HFFc6 (cell line): ENCODE results near the gene MYO1H. TPM values are rescaled to one million over a fixed set of nuclear protein-coding genes. Genes with fewer than 3 reads are reported as not detected.
"Not testable (repeated sequence)": the region's sequence is repeated elsewhere in the genome, so short reads cannot be mapped to it uniquely, and the experiment has no call there.

Experiments used
- DNase-seq: peaks from one replicate; pipeline ENCODE4 v3.0.0-alpha.2; 2018
- H3K27ac Mint-ChIP-seq: 2 replicates; pipeline ENCODE4 v1.8.0; 2020; ENCODE audit warnings: mild to moderate bottlenecking, mixed read lengths
- H3K27me3 Mint-ChIP-seq: 2 replicates; pipeline ENCODE4 v1.8.0; 2021; ENCODE audit warnings: mild to moderate bottlenecking, moderate library complexity, mixed read lengths; ENCODE audit not compliant: insufficient read depth
- H3K36me3 Mint-ChIP-seq: 2 replicates; pipeline ENCODE4 v1.8.0; 2021; ENCODE audit warnings: low read depth, mixed read lengths
- H3K4me1 Mint-ChIP-seq: 2 replicates; pipeline ENCODE4 v1.8.0; 2020; ENCODE audit warnings: low read depth, mixed read lengths
- H3K4me3 Mint-ChIP-seq: 2 replicates; pipeline ENCODE4 v1.8.0; 2020; ENCODE audit warnings: mild to moderate bottlenecking, moderate library complexity, mixed read lengths
- H3K9me3 Mint-ChIP-seq: 2 replicates; pipeline ENCODE4 v1.8.0; 2020; ENCODE audit warnings: mild to moderate bottlenecking, mixed read lengths
- CTCF ChIP-seq: fragments of 200-600 bp; sonication (generic); IDR thresholded peaks from 2 replicates; pipeline ENCODE4 v1.5.0; 2021; ENCODE audit warnings: antibody characterized with exemption, mild to moderate bottlenecking
- total RNA-seq, 6 experiments: library from RNA; stranded (reverse); fragmentation: NEBNext Ultra II Directional; extraction: Animal tissue kit (Norgen Biotek cat#: 25700); gene quantifications; 2 replicates in 1 of 6; 3 replicates in 5 of 6; pipeline ENCODE4 v1.2.3, GENCODE V29; 2021

Gene MYO1H
- total RNA-seq, 6 experiments from 2014 or later, result not detected

- DNase-seq, result no peak
- Mint-ChIP-seq H3K4me1 (no peaks in the 10 kb centered on the region), H3K36me3 (no peaks in the 10 kb centered on the region), H3K27me3 (peaks cover 22% of the 10 kb centered on the region), H3K4me3 (no peak overlapping the region), H3K27ac (no peak overlapping the region), H3K9me3 (no peaks in the 10 kb centered on the region)
- TF ChIP-seq CTCF, result no peak
Measured at GRCh38 chr12:109421355-109422087, 73.8 kb downstream of the MYO1H start.

GRCh38 chr12:109422251-109422650, 74.6 kb downstream of the MYO1H start:
- H3K27ac Mint-ChIP-seq, result no peak overlapping the region
- no peak overlapping the region for H3K4me3 Mint-ChIP-seq
- H3K36me3 Mint-ChIP-seq, result no peaks in the 10 kb centered on the region
- no peaks in the 10 kb centered on the region for H3K9me3 Mint-ChIP-seq
- DNase-seq, result no peak
- no peak for TF ChIP-seq CTCF
- H3K27me3 Mint-ChIP-seq, result peaks cover 22% of the 10 kb centered on the region
- H3K4me1 Mint-ChIP-seq, result no peaks in the 10 kb centered on the region

- H3K4me1 Mint-ChIP-seq, result no peaks in the 10 kb centered on the region
- no peaks in the 10 kb centered on the region for H3K9me3 Mint-ChIP-seq
- DNase-seq, result no peak
- H3K36me3 Mint-ChIP-seq, result no peaks in the 10 kb centered on the region
- H3K27ac Mint-ChIP-seq, result no peak overlapping the region
- TF ChIP-seq CTCF, result no peak
- H3K27me3 Mint-ChIP-seq, result peaks cover 22% of the 10 kb centered on the region
- no peak overlapping the region for H3K4me3 Mint-ChIP-seq
Measured at GRCh38 chr12:109423392-109423791, 75.7 kb downstream of the MYO1H start.

- peaks cover 13% of the 10 kb centered on the region for H3K27me3 Mint-ChIP-seq
- no peaks in the 10 kb centered on the region for H3K4me1 Mint-ChIP-seq
- peak; percentile 99 for TF ChIP-seq CTCF
- DNase-seq, result peak; percentile 70
- H3K9me3 Mint-ChIP-seq, result no peaks in the 10 kb centered on the region
- no peak overlapping the region for H3K27ac Mint-ChIP-seq
- no peak overlapping the region for H3K4me3 Mint-ChIP-seq
- no peaks in the 10 kb centered on the region for H3K36me3 Mint-ChIP-seq
Measured at GRCh38 chr12:109428037-109428629, 80.4 kb downstream of the MYO1H start.

GRCh38 chr12:109428804-109429203, 81.1 kb downstream of the MYO1H start:
- H3K36me3 Mint-ChIP-seq, H3K27ac Mint-ChIP-seq, H3K4me3 Mint-ChIP-seq, H3K9me3 Mint-ChIP-seq, H3K4me1 Mint-ChIP-seq, DNase-seq: not testable (repeated sequence)
- peaks cover 13% of the 10 kb centered on the region for H3K27me3 Mint-ChIP-seq

GRCh38 chr12:109430244-109430643, 82.5 kb downstream of the MYO1H start:
- TF ChIP-seq CTCF, result no peak
- H3K27me3 Mint-ChIP-seq, result peaks cover 3% of the 10 kb centered on the region
- H3K4me3 Mint-ChIP-seq, result no peak overlapping the region
- no peaks in the 10 kb centered on the region for H3K36me3 Mint-ChIP-seq
- H3K27ac Mint-ChIP-seq, result no peak overlapping the region
- DNase-seq, result no peak
- no peaks in the 10 kb centered on the region for H3K4me1 Mint-ChIP-seq
- H3K9me3 Mint-ChIP-seq, result no peaks in the 10 kb centered on the region
